Prostate gland (tissue), 2 donors: ENCODE results near the gene FAAP20. TPM values are rescaled to one million over a fixed set of nuclear protein-coding genes. Genes with fewer than 3 reads are reported as not detected.

Source experiments
- DNase-seq: peaks from one replicate; pipeline ENCODE4 v3.0.0-alpha.2; 2019; ENCODE audit warnings: low spot score
- H3K27ac ChIP-seq, 2 donors: fragments of 200-600 bp; sonication (generic); 2 replicates each; pipeline ENCODE4 v1.5.1; 2017 to 2019
- H3K27me3 ChIP-seq: fragments of 200-600 bp; sonication (generic); replicated peaks from 2 replicates; pipeline ENCODE4 v1.5.1; 2019; ENCODE audit not compliant: insufficient read depth
- H3K36me3 ChIP-seq, 2 donors: fragments of 200-600 bp; sonication (generic); 1 replicate in 1 of 2; 2 replicates in 1 of 2; pipeline versions ENCODE4 v1.5.1 to v1.8.1; 2017 to 2019
- H3K4me1 ChIP-seq: fragments of 200-600 bp; sonication (generic); replicated peaks from 2 replicates; pipeline ENCODE4 v1.5.1; 2019
- H3K4me3 ChIP-seq, 2 donors: fragments of 200-600 bp; sonication (generic); 2 replicates each; pipeline ENCODE4 v1.5.1; 2017 to 2019
- H3K9me3 ChIP-seq: fragments of 200-600 bp; sonication (generic); 2 replicates; pipeline ENCODE4 v1.5.1; 2017
- POLR2A ChIP-seq: fragments of 450-650 bp; IDR thresholded peaks from one replicate; pipeline ENCODE4 v1.6.1; 2016; ENCODE audit warnings: antibody characterized with exemption, mild to moderate bottlenecking
- POLR2AphosphoS5 ChIP-seq: sonication (generic); formaldehyde crosslinking; IDR thresholded peaks from one replicate; pipeline ENCODE4 v1.6.1; 2017; ENCODE audit warnings: antibody characterized with exemption
- WGBS: methylation state at CpG from one replicate; pipeline ENCODE4 v1.1.5; 2018; 5-methylcytosine and 5-hydroxymethylcytosine counted together
- intact Hi-C: fragments of 100-400 bp; cut with DNase I; formaldehyde crosslinking; loops from one replicate; pipeline ENCODE4 v1.14.2; 2022
- total RNA-seq, 2 donors: library from RNA; depleted of rRNA; stranded (reverse); fragments of >200 nt; gene quantifications; one replicate each; pipeline ENCODE4 v1.1.0, GENCODE V29; 2016
- TF ChIP-seq, protein P1 (sequence below), 4 experiments: fragments of 200-600 bp in 2 of 4; fragments of 450-650 bp in 2 of 4; sonication (generic) in 2 of 4; IDR thresholded peaks; 1 replicate in 3 of 4; 2 replicates in 1 of 4; pipeline ENCODE4 v1.5.1; 2016 to 2019; ENCODE audit warnings: antibody characterized with exemption in 4 of 4, mild to moderate bottlenecking in 2 of 4, moderate library complexity in 2 of 4

The FAAP20 gene
- total RNA-seq, 2 donors from 2014 or later: 55.9 to 70.4 TPM

DNA sequence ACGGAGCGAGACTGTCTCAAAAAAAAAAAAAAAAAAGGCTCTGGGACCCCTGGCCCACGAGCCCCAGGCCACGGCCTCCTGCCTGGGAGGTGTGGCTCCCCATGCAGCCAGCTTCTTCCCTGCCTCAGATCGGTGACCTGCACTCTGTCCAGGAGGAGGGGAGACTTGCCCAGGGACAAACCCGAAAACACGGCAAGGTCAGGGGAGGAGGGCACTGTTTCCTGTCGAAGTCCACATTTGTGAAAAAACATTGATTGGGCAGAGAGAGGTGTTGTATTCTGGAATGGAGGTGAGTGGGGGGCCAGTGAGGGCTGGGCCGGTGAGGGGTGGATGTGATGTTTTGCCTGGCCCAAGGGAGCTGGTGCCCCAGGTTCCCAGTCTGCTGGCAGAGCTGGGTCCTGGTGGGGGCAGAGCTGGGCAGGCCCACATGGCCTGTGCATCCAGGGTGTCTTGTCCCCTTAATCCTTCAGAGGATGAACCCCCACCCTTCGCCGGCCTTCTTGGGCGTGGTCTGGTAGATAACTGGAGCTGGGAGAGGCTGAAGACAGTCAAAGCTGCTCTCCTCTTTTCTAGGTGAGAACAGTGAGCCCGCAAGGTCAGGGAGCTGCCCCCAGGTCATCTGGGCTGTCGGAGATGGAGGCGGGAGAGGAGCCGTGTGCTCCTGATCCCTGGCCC is 12.4 kb upstream of the FAAP20 start:
- no peak overlapping the region for H3K4me3 ChIP-seq
- WGBS: 72% methylated on average over 16 of the region's 16 CpGs
- TF ChIP-seq, protein P1, sequence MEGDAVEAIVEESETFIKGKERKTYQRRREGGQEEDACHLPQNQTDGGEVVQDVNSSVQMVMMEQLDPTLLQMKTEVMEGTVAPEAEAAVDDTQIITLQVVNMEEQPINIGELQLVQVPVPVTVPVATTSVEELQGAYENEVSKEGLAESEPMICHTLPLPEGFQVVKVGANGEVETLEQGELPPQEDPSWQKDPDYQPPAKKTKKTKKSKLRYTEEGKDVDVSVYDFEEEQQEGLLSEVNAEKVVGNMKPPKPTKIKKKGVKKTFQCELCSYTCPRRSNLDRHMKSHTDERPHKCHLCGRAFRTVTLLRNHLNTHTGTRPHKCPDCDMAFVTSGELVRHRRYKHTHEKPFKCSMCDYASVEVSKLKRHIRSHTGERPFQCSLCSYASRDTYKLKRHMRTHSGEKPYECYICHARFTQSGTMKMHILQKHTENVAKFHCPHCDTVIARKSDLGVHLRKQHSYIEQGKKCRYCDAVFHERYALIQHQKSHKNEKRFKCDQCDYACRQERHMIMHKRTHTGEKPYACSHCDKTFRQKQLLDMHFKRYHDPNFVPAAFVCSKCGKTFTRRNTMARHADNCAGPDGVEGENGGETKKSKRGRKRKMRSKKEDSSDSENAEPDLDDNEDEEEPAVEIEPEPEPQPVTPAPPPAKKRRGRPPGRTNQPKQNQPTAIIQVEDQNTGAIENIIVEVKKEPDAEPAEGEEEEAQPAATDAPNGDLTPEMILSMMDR (IDR thresholded peaks at IDR 0.05): no peak
- no peak for TF ChIP-seq POLR2AphosphoS5
- TF ChIP-seq POLR2A: no peak
- intact Hi-C loops: no loop called here
- no peaks in the 10 kb centered on the region for H3K36me3 ChIP-seq
- peaks cover 23% of the 10 kb centered on the region for H3K4me1 ChIP-seq
- H3K9me3 ChIP-seq: no peaks in the 10 kb centered on the region
- DNase-seq: no peak
- H3K27ac ChIP-seq: peak overlapping the region; percentile 64 to 82
- H3K27me3 ChIP-seq: no peaks in the 10 kb centered on the region

DNA sequence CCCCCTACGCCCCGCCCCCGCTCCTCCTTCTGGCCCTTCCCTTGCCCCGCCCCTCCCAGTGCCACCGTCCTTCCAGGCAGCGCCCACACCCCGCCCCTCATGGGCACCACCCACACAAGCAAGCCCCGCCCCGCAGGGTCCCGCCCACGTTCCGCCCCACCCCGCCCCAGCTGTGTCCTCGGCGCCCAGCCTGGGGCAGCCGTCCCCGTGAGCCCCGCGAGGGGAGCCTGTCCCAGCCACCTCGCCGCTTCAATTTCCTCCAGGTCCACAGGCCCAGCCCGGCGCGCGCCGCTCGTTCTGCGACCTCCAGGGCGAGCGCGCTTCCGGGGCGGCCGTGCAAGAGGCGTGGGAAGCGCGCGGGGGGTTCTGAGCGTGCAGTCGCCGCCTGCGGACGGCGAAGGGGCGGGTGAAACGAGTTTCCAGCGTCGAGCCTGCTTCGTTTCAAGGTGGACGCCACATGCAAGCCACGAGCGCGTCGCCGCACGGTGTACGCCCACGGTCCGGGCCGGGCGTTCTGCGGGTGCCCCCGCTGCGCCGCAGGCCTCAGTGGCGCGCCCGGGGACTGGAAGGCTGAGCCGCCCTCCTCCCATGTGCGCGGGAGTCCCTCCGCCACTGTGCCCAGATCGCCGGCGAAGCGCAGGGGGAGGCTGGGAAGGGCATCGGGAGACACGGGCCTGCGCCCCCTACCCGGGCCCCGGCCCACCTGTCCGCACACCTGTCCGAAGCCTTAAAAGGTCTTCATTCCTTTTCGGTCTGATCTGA is 10.8 kb upstream of the FAAP20 start:
- H3K27ac ChIP-seq: peak overlapping the region; percentile 71 to 80
- H3K9me3 ChIP-seq: no peaks in the 10 kb centered on the region
- intact Hi-C loops: no loop called here
- peak; percentile 98 for DNase-seq
- no peaks in the 10 kb centered on the region for H3K36me3 ChIP-seq
- peaks cover 23% of the 10 kb centered on the region for H3K4me1 ChIP-seq
- no peaks in the 10 kb centered on the region for H3K27me3 ChIP-seq
- 1% methylated on average over 20 of the region's 84 CpGs for WGBS
- TF ChIP-seq, protein P1 (IDR thresholded peaks at IDR 0.05): peak in 2 of 4 experiments; percentile 24 to 34
- TF ChIP-seq POLR2A (peak; percentile 70), POLR2AphosphoS5 (peak; percentile 53)
- peak overlapping the region; percentile 36 to 37 for H3K4me3 ChIP-seq

DNA sequence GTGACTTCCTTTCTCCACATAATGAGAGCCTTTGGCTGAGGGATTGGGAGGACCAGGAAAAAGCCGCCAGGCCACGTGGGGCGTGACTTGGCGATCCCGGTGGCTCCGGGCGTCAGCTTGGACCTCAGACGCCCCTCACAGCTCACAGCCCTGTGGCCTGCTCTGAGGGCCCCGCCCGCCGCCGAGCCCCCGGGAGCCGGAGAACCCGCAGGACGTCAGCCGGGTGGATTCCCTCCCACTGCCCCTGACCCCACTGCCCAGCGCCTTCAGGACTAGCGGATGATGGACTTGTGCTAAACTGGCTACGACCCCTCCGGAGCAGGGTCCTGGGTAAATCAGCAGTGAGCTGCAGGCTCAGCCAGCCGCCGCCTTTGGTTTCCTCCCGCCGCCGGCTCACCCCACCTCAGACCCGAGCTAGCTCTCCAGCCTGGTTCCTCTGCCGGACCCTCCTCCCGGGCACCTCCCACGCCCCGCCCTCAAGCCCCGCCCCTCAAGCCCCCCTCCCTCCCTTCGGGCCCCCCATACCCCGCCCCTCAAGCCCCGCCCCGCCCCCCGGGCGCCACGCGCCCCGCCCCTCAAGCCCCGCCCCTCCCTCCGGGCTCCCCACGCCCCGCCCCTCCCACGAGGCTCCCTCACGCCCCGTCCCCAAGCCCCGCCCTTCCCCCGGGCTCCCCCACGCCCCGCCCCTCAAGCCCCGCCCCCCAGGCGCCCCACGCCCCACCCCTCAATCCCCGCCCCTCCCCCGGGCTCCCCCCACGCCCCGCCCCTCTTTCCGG is 10.0 kb upstream of the FAAP20 start:
- TF ChIP-seq POLR2AphosphoS5: peak; percentile 17
- TF ChIP-seq, protein P1 (IDR thresholded peaks at IDR 0.05): no peak
- TF ChIP-seq POLR2A: peak; percentile 59
- Histone ChIP-seq H3K9me3 (no peaks in the 10 kb centered on the region), H3K36me3 (no peaks in the 10 kb centered on the region), H3K27ac (peak overlapping the region; percentile 74 to 78), H3K4me3 (peak overlapping the region; percentile 32 to 50), H3K4me1 (peaks cover 20% of the 10 kb centered on the region), H3K27me3 (no peaks in the 10 kb centered on the region)
- DNase-seq: no peak
- WGBS: 1% methylated on average over 32 of the region's 60 CpGs
- intact Hi-C loops: no loop called here

DNA sequence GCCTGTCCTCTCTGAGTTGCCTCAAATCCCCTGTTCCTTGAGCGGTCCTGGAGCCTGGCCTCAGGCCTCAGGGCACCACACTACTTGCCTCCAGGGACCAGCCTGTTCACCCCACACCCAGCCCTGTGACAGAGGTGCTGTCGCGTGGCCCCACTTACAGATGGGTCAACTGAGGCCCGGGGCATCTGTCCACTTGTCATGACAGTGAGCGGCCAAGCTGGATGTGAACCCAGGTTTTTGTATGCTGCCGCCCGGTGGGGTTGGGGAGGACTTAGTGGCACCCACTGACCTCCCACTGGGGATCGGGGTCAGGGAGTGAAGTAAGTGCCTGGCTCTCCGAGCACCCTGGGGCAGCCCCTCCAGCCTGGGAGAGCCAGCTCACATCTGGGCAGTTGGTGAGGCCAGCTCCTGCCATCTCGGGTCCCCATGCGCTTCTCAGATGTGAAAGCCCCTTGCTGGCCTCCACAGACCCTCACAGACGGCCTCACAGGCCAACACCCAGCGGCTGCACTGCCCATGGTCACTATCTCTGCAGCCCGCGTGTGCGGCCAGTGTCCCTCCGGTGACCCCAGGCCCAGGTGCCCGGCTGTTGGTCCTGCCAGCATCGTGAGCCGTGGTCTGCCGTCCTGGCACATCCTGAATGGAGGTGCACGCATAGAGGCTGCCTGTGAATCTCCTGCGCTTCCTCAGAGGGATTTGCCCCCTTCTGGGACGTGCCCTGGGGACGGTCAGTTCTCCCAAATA is 9.3 kb upstream of the FAAP20 start:
- Histone ChIP-seq H3K4me1 (peaks cover 17% of the 10 kb centered on the region), H3K27ac (peak overlapping the region; percentile 74 to 78), H3K9me3 (no peaks in the 10 kb centered on the region), H3K36me3 (no peaks in the 10 kb centered on the region), H3K27me3 (no peaks in the 10 kb centered on the region), H3K4me3 (peak overlapping the region; percentile 32 to 50)
- 66% methylated on average over 25 of the region's 25 CpGs for WGBS
- TF ChIP-seq POLR2A (no peak), POLR2AphosphoS5 (no peak)
- TF ChIP-seq, protein P1 (IDR thresholded peaks at IDR 0.05): no peak
- intact Hi-C loops: no loop called here
- DNase-seq: no peak
